HepG2 (cell line): ENCODE results near the gene CYB5B. TPM values are rescaled to one million over a fixed set of nuclear protein-coding genes. Genes with fewer than 3 reads are reported as not detected.

Experiments
- ERF ChIP-seq: IDR thresholded peaks from 2 replicates; pipeline ENCODE4 v1.6.1; 2018; ENCODE audit warnings: missing biosample characterization, missing genetic modification reagents
- KDM4B ChIP-seq: sonication (generic); formaldehyde crosslinking; IDR thresholded peaks from 2 replicates; pipeline ENCODE4 v1.4.0; 2020; ENCODE audit warnings: missing genetic modification reagents
- RARG ChIP-seq: sonication (generic); formaldehyde crosslinking; IDR thresholded peaks from 2 replicates; pipeline ENCODE4 v1.4.0; 2020; ENCODE audit warnings: low read depth, mild to moderate bottlenecking, missing genetic modification reagents
- SRSF9 ChIP-seq: fragments of 200-400 bp; formaldehyde crosslinking; IDR thresholded peaks from 2 replicates; pipeline ENCODE4 v1.6.1; 2018; ENCODE audit warnings: borderline replicate concordance, mild to moderate bottlenecking, low read depth, low read length; ENCODE audit not compliant: insufficient read depth, poor library complexity, severe bottlenecking
- ZKSCAN1 ChIP-seq: fragments of 150-350 bp; IDR thresholded peaks from 2 replicates; pipeline ENCODE4 v1.6.1; 2014; ENCODE audit warnings: low read length
- ZNF501 ChIP-seq: sonication (generic); formaldehyde crosslinking; IDR thresholded peaks from 2 replicates; pipeline ENCODE4 v1.5.1; 2020; ENCODE audit warnings: mild to moderate bottlenecking, moderate library complexity, missing genetic modification reagents
- ZNF737 ChIP-seq: sonication (generic); formaldehyde crosslinking; IDR thresholded peaks from 2 replicates; pipeline ENCODE4 v1.5.0; 2020; ENCODE audit warnings: missing genetic modification reagents, mild to moderate bottlenecking, borderline replicate concordance
- ZNF749 ChIP-seq: sonication (generic); formaldehyde crosslinking; IDR thresholded peaks from 2 replicates; pipeline ENCODE4 v1.8.0; 2022; ENCODE audit warnings: mild to moderate bottlenecking, missing genetic modification reagents, moderate library complexity, borderline replicate concordance
- ZNF781 ChIP-seq: sonication (generic); formaldehyde crosslinking; IDR thresholded peaks from 2 replicates; pipeline ENCODE4 v1.5.1; 2020; ENCODE audit warnings: borderline replicate concordance, mild to moderate bottlenecking, missing genetic modification reagents; ENCODE audit errors: not compliant biosample characterization
- polyA plus RNA-seq, 8 experiments: library from polyadenylated mRNA; depleted of rRNA in 3 of 8; stranded (reverse) in 7 of 8; unstranded in 1 of 8; fragments of >200 nt; fragmentation: Illumina TruSeq in 4 of 8; extraction: Trizol in 4 of 8; gene quantifications; 2 replicates each; pipeline versions ENCODE4 v1.2.1 to v1.2.3, GENCODE V29; 2011 to 2016; ENCODE audit warnings: low read depth in 4 of 8, missing spikeins in 1 of 8, mixed read lengths in 1 of 8; ENCODE audit not compliant: insufficient read depth in 1 of 8
- total RNA-seq, 5 experiments: library from RNA; depleted of rRNA; stranded (reverse); fragments of >200 nt; fragmentation: Illumina TruSeq; extraction: Trizol; gene quantifications; 2 replicates each; pipeline ENCODE4 v1.2.3, GENCODE V29; 2016; ENCODE audit warnings: low read depth in 1 of 5
- TF ChIP-seq, protein P1 (sequence below): IDR thresholded peaks from 2 replicates; pipeline ENCODE4 v1.6.1; 2016; ENCODE audit warnings: low read depth
- TF ChIP-seq, protein P2 (sequence below): sonication (generic); formaldehyde crosslinking; IDR thresholded peaks from 2 replicates; pipeline ENCODE4 v1.4.0; 2020; ENCODE audit warnings: mild to moderate bottlenecking, missing genetic modification reagents
- TF ChIP-seq, protein P3 (sequence below): sonication (generic); formaldehyde crosslinking; IDR thresholded peaks from one replicate; pipeline ENCODE4 v1.5.1; 2020; ENCODE audit warnings: mild to moderate bottlenecking, missing genetic modification reagents; ENCODE audit errors: not compliant biosample characterization
- TF ChIP-seq, protein P4 (sequence below): sonication (generic); formaldehyde crosslinking; IDR thresholded peaks from 2 replicates; pipeline ENCODE4 v1.5.0; 2020; ENCODE audit warnings: missing genetic modification reagents, mild to moderate bottlenecking, borderline replicate concordance
- TF ChIP-seq, protein P5 (sequence below): IDR thresholded peaks from 2 replicates; pipeline ENCODE4 v1.6.1; 2012; ENCODE audit warnings: inconsistent platforms
- TF ChIP-seq, protein P6 (sequence below): sonication (generic); formaldehyde crosslinking; IDR thresholded peaks from 2 replicates; pipeline ENCODE4 v1.4.0; 2020; ENCODE audit warnings: mild to moderate bottlenecking, missing genetic modification reagents

Gene CYB5B
- total and polyA plus RNA-seq, 2 of the 13 experiments (the other 11 are each of a cell fraction or from before 2014, with no cell fraction given): 234 to 432 TPM

DNA sequence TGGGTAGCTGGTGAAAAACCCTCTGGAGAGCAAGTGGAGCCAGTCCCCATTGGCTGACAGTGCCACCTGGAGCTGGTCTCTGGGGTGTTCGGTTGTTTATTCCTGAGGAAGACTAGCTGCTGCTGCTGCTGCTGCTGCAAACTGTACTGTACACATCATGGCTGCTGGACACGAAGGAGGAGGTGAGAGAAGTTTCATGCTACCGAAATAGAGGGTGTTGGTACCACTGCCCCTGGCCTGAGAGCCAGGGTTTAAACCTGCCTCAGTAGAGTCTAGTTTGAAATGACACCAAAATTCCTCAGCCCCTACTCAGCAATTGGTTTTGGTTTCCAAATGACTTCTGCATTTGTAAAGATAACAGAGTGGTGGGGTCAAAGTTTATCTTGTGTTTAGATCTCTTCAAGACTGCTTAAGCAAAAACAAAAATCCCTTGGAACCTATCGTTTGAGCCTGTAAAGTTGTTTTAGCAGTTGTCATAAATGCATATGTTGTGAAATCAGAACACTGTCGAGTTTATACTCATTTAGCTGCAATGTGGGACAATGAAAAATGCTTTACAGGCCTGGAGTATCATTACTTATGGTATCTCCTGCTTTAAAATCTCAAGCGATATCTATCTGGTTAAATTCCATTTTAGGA, 40.8 kb downstream of the CYB5B start (continued):
- TF ChIP-seq, protein P1, sequence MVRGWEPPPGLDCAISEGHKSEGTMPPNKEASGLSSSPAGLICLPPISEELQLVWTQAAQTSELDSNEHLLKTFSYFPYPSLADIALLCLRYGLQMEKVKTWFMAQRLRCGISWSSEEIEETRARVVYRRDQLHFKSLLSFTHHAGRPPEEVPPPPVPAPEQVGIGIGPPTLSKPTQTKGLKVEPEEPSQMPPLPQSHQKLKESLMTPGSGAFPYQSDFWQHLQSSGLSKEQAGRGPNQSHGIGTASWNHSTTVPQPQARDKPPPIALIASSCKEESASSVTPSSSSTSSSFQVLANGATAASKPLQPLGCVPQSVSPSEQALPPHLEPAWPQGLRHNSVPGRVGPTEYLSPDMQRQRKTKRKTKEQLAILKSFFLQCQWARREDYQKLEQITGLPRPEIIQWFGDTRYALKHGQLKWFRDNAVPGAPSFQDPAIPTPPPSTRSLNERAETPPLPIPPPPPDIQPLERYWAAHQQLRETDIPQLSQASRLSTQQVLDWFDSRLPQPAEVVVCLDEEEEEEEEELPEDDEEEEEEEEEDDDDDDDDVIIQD (CRISPR knock-in tag): no peak
- TF ChIP-seq ZKSCAN1: no peak
- TF ChIP-seq, protein P2, sequence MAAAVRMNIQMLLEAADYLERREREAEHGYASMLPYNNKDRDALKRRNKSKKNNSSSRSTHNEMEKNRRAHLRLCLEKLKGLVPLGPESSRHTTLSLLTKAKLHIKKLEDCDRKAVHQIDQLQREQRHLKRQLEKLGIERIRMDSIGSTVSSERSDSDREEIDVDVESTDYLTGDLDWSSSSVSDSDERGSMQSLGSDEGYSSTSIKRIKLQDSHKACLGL (CRISPR knock-in tag): no peak
- TF ChIP-seq KDM4B (CRISPR knock-in tag): no peak
- TF ChIP-seq, protein P3, sequence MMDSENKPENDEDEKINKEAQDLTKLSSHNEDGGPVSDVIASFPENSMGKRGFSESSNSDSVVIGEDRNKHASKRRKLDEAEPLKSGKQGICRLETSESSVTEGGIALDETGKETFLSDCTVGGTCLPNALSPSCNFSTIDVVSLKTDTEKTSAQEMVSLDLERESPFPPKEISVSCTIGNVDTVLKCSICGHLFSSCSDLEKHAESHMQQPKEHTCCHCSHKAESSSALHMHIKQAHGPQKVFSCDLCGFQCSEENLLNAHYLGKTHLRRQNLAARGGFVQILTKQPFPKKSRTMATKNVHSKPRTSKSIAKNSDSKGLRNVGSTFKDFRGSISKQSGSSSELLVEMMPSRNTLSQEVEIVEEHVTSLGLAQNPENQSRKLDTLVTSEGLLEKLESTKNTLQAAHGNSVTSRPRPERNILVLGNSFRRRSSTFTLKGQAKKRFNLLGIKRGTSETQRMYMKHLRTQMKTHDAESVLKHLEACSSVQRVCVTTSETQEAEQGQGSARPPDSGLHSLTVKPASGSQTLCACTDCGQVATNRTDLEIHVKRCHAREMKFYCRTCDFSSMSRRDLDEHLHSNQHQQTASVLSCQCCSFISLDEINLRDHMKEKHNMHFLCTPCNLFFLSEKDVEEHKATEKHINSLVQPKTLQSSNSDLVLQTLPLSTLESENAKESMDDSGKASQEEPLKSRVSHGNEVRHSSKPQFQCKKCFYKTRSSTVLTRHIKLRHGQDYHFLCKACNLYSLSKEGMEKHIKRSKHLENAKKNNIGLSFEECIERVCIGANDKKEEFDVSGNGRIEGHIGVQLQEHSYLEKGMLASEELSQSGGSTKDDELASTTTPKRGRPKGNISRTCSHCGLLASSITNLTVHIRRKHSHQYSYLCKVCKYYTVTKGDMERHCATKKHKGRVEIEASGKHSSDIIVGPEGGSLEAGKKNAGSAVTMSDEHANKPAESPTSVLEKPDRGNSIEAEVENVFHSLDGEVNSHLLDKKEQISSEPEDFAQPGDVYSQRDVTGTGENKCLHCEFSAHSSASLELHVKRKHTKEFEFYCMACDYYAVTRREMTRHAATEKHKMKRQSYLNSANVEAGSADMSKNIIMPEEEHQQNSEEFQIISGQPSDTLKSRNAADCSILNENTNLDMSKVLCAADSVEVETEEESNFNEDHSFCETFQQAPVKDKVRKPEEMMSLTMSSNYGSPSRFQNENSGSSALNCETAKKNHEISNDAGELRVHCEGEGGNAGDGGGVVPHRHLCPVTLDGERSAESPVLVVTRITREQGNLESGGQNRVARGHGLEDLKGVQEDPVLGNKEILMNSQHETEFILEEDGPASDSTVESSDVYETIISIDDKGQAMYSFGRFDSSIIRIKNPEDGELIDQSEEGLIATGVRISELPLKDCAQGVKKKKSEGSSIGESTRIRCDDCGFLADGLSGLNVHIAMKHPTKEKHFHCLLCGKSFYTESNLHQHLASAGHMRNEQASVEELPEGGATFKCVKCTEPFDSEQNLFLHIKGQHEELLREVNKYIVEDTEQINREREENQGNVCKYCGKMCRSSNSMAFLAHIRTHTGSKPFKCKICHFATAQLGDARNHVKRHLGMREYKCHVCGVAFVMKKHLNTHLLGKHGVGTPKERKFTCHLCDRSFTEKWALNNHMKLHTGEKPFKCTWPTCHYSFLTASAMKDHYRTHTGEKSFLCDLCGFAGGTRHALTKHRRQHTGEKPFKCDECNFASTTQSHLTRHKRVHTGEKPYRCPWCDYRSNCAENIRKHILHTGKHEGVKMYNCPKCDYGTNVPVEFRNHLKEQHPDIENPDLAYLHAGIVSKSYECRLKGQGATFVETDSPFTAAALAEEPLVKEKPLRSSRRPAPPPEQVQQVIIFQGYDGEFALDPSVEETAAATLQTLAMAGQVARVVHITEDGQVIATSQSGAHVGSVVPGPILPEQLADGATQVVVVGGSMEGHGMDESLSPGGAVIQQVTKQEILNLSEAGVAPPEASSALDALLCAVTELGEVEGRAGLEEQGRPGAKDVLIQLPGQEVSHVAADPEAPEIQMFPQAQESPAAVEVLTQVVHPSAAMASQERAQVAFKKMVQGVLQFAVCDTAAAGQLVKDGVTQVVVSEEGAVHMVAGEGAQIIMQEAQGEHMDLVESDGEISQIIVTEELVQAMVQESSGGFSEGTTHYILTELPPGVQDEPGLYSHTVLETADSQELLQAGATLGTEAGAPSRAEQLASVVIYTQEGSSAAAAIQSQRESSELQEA (CRISPR knock-in tag): no peak
- no peak for TF ChIP-seq RARG
- TF ChIP-seq ZNF737 (CRISPR knock-in tag): no peak
- TF ChIP-seq, protein P4, sequence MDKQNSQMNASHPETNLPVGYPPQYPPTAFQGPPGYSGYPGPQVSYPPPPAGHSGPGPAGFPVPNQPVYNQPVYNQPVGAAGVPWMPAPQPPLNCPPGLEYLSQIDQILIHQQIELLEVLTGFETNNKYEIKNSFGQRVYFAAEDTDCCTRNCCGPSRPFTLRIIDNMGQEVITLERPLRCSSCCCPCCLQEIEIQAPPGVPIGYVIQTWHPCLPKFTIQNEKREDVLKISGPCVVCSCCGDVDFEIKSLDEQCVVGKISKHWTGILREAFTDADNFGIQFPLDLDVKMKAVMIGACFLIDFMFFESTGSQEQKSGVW (CRISPR knock-in tag): no peak
- TF ChIP-seq SRSF9: no peak
- TF ChIP-seq ZNF501 (CRISPR knock-in tag): no peak
- no peak for TF ChIP-seq ZNF781 (CRISPR knock-in tag)
- TF ChIP-seq ZNF749: no peak
- TF ChIP-seq ERF (CRISPR knock-in tag): no peak; the same call in 1 of the 2 replicates
- TF ChIP-seq, protein P5, sequence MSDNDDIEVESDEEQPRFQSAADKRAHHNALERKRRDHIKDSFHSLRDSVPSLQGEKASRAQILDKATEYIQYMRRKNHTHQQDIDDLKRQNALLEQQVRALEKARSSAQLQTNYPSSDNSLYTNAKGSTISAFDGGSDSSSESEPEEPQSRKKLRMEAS: peak; percentile 32; the same call in 1 of the 2 replicates
- TF ChIP-seq, protein P6, sequence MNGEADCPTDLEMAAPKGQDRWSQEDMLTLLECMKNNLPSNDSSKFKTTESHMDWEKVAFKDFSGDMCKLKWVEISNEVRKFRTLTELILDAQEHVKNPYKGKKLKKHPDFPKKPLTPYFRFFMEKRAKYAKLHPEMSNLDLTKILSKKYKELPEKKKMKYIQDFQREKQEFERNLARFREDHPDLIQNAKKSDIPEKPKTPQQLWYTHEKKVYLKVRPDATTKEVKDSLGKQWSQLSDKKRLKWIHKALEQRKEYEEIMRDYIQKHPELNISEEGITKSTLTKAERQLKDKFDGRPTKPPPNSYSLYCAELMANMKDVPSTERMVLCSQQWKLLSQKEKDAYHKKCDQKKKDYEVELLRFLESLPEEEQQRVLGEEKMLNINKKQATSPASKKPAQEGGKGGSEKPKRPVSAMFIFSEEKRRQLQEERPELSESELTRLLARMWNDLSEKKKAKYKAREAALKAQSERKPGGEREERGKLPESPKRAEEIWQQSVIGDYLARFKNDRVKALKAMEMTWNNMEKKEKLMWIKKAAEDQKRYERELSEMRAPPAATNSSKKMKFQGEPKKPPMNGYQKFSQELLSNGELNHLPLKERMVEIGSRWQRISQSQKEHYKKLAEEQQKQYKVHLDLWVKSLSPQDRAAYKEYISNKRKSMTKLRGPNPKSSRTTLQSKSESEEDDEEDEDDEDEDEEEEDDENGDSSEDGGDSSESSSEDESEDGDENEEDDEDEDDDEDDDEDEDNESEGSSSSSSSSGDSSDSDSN (CRISPR knock-in tag): no peak
